NCI-H1694 treated with DMSO at 0.1 percent for 48 hours (cell line): Measurements from ENCODE around the gene OTOP2.
"Not testable (repeated sequence)": the region's sequence is repeated elsewhere in the genome, so short reads cannot be mapped to it uniquely, and the experiment has no call there.

ENCODE experiments used
- DNase-seq: peaks from one replicate; lab custom pipeline; 2025; lab: John Stamatoyannopoulos, UW

OTOP2 gene

DNA sequence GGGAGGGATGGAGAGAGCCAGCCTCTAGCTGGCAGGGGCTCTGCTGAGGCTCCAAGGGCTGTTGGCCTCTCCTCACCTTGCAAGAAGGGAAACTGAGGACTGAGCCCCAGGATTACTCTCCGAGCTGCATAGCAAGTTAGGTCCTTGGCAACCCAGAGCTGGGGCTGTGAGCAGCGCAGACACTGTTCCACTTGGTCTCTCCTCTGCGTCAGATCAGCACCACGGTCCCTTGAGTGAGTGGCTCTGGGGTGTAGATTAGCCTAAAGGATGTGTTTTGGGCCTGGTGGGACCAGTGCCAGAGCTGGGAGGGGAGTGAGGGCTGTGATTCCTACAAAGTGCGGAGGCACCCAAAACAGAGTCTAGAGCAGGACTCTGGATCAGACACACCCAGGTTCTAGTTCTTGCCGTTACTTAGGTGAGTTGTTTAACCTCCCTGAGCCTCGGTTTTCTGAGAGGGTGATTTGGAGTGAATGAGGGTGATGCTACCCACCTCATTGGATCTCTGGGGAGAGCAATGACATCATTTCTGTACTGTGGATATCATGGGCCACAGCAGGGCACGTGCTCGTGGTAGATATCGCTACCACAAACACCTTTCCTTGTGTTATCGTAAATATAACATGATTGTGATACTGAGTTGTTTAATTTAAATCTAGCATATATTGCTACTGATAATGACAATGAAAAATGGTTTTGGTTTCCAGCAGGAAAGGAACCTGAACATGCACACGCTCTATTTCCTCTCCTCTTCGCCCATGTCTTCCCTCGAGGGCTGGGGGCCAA, 22.5 kb upstream of the OTOP2 start:
- no peak for DNase-seq

- DNase-seq: no peak
These were observed 21.0 kb upstream of the OTOP2 start for GRCh38 chr17:74903034-74903433.

- no peak for DNase-seq
These were observed 20.4 kb upstream of the OTOP2 start for GRCh38 chr17:74903671-74904070.

DNA sequence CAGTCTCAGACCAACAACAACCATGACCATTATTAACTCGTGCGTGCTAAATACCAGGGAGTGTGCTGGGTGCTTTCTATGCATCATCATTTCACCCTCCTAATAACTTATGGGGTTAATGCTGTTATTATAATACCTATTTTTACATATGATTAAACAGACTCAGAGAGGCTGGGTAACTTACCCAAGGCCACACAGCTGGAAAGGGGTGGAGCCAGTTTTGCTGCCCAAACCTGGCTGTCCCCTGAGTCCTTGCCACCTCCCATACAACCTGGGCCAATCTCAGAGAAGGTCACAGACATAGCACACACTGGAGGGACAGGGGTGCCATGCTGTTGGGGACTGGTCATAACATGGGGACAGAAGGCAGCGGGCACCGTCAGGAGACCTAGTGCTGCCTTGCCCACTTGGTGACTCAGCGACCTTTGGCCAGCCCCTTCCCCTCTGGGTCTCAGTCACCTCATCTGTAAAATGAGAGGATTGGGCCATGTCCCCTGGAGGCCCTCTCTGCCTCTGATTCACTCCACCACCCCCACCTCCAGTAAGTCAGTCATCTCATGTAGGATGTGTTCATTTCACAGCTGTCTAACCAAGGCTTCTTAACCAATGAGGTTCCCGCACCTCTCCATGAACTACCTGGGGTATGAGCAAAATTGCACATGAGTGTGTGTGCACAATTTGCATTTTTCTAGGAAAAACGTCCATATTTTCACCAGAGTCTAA, 19.2 kb upstream of the OTOP2 start:
- DNase-seq: no peak

DNA sequence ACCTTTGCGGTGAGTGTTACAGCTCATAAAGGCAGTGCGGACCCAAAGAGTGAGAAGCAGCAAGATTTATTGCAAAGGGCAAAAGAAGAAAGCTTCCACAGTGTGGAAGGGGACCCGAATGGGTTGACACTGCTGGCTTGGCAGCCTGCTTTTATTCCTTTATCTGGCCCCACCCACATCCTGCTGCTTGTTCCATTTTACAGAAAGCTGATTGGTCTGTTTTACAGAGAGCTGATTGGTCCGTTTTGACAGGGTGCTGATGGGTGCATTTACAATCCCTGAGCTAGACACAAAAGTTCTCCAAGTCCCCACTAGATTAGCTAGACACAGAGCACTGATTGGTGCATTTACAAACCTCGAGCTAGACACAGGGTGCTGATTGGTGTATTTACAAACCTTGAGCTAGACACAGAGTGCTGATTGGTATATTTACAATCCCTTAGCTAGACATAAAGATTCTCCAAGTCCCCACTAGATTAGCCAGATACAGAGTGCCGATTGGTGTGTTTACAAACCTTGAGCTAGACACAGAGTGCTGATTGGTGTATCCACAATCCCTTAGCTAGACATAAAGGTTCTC, 17.8 kb upstream of the OTOP2 start:
- DNase-seq: not testable (repeated sequence)

GRCh38 chr17:74907012-74907411, 17.1 kb upstream of the OTOP2 start:
- no peak for DNase-seq

GRCh38 chr17:74909097-74909496, 15.0 kb upstream of the OTOP2 start:
- not testable (repeated sequence) for DNase-seq

- not testable (repeated sequence) for DNase-seq
These were observed 12.7 kb upstream of the OTOP2 start for GRCh38 chr17:74911423-74911822.

DNA sequence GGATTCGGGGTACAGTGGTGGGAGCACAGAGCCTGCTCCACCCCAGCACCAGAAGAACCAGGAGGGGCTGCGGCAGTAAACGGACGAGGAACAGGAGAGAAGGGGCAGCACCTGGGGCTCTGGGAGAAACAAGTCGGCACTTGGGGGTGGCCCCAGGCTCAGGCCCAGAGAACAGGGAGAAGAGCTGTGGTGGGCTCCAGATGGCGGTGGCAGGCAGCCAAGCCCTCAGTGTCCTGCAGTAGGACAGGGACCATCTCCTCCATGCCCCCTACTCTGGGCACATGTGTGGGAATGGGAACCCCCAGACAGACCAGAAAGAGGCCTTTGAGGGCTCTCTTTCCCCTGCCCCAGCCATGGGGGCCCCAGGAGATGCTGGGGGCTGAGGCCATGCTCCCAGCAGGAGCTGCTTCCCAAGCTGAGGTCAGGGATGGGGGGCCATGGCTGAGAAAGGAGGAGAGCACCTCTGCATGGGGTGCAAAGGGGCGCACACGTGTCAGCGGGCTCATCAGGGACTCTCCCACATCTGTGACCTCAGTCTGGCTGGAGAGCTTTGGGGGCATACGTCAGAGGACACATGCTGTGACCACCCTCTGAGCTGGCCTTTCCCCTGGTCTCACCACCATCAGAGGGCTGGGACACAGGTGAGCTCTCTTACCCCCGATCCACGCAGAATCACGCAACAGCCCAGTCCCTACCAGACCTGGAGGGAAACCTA, 7.8 kb upstream of the OTOP2 start:
- DNase-seq: no peak

DNA sequence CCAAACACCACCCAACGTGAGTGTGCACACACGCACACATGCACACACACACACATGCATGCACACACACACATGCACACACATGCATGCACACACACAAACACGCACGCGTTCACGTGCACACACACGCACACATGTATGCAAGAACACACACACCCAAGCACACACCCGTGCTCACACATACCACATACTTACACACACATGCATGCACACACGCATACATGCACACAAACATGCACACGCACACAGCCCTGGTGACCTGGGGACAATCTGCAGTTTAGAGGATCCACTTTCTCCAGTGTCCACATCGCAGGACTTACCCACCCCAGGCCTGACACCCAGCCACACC, 7.2 kb upstream of the OTOP2 start:
- no peak for DNase-seq

- DNase-seq: no peak
These were observed 6.6 kb upstream of the OTOP2 start for GRCh38 chr17:74917430-74917829.

- DNase-seq: no peak
These were observed 5.2 kb upstream of the OTOP2 start for GRCh38 chr17:74918906-74919305.

GRCh38 chr17:74919440-74920305, 4.4 kb upstream of the OTOP2 start:
- no peak for DNase-seq

DNA sequence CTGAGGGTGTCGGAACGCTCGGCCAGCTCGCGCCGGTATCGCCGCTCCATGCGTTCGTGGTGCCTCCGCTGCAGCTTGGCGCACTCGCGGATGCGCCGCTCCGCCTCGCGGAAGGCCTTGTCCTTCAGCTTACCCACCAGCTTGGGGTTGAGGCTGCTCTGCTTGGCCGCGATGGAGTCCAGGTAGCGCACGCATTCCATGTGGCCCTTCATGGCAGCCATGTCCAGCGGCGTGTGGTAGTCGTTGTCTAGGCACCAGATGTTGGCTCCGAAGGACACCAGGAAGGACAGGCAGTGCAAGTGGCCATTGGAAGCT, 3.8 kb upstream of the OTOP2 start:
- DNase-seq: no peak

DNA sequence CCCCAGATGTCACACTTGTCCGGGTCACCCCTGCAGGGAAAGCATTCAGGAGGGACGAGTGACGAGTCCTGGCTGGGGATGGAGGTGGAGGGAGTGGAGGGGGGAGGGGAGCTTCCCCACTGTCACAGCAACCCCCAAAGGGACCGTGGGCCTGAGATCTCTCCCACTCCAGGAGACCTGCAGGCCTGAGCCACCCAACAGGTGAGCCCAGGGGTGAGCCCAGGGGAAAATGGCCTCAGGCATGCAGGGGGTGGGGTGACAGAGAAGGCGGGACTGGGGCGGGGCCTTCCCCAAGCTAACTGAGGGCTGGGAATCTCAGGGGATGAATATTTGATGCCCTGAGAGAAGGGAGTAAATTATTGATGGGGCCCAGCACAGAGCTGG, 3.4 kb upstream of the OTOP2 start:
- DNase-seq: no peak

- no peak for DNase-seq
These were observed 2.9 kb upstream of the OTOP2 start for GRCh38 chr17:74921026-74921681.

DNA sequence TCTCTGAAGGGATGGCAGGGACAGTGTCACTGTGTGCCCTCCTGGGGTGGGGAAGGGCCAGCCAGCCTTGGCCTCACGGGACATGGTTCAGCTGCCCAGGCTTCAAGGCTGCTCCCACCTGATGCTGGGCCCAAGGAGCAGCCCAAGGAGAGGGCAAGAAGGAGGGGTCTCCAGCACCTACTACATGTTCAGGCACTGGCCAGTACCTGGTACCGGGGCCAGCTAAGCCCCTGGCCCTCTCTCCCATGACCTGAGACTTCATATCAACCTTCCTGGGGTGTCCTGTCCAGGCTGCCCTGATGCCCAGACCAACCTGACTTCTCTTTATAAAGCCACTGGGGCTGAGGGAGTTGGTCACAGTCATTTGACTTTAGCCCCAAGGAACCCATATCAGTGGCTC, 2.3 kb upstream of the OTOP2 start:
- DNase-seq: no peak

DNA sequence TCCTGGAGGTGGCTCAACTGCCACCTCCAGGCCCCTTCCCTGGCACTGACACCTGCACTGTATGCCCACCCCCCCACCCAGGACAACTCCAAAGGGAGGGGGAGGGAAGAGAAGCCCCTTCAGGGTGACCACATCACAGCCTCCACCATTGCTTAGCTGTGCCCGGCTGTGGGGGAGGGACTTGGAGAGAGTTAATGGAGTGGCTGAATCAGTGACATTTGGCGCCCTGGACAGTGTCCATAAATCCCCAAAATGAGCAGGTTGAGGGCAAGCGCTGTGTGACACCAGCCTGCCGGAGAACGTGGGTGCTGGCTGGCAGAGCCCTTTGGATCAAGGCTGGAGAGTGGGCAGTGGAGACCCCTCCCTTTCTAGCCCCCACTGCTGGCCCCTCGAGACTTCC, 1.9 kb upstream of the OTOP2 start:
- DNase-seq: no peak

- DNase-seq: no peak
These were observed 1.2 kb upstream of the OTOP2 start, which contains the start of gene USH1G for GRCh38 chr17:74922694-74923537. Gene USH1G, minus strand, starts transcription at chr17:74923255. Its CDS starts 182 bp downstream, at chr17:74923073.

DNA sequence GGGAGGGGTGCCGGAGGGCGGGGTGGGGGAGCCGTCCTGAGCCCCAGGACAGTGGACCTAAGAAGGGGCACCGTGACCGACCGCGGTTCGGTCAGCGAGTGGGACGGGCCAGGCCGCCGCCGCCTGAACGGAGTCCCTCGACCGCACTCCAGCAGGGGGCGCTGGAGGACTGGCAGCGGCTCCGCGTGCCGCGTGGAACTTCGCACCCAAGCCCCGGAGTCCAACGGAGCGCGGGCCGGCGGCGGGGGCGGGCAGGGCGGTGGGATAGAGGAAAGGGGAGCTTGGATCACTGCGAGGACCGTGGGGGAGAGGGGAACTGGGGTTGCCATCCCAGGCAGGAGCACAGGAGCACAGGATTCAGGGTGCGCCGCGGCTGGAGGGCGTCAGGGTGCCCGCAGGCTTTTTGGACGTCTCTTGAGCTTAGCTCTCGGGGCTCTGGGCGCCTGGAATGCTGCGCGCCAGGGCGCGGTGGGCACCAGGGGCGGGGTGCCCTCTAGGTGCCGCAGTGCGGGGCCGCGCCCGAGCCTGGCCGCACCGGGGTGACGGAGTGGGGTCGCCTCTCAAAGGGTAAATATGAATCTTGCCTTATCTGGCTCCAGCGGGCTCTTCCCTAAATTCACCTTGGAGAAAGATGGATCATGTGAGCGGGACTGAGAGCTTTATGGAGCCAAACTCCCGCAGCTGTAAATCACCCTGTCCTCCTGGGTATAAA, 379 bp upstream of the OTOP2 start:
- peak; percentile 6 for DNase-seq
